Cardiac fibroblast (primary cell): ENCODE results near the gene LEMD1.
"Not testable (repeated sequence)": the region's sequence is repeated elsewhere in the genome, so short reads cannot be mapped to it uniquely, and the experiment has no call there.

Experiments
- DNase-seq, 2 donors: peaks; one replicate each; pipeline versions ENCODE4 v3.0.0 to v3.0.0-alpha.2; 2010; ENCODE audit warnings: low read depth in 2 of 2
- H3K4me3 ChIP-seq, 2 donors: replicated peaks in 1 of 2; 1 replicate in 1 of 2; 2 replicates in 1 of 2; pipeline ENCODE4 v1.5.1; 2011; ENCODE audit warnings: low read depth in 2 of 2, low read length in 2 of 2, mild to moderate bottlenecking in 2 of 2, moderate library complexity in 1 of 2
- TF ChIP-seq, protein P1 (sequence below): IDR thresholded peaks from one replicate; pipeline ENCODE4 v1.5.1; 2011; ENCODE audit warnings: low read depth, mild to moderate bottlenecking, low read length, inconsistent platforms

Gene LEMD1

DNA sequence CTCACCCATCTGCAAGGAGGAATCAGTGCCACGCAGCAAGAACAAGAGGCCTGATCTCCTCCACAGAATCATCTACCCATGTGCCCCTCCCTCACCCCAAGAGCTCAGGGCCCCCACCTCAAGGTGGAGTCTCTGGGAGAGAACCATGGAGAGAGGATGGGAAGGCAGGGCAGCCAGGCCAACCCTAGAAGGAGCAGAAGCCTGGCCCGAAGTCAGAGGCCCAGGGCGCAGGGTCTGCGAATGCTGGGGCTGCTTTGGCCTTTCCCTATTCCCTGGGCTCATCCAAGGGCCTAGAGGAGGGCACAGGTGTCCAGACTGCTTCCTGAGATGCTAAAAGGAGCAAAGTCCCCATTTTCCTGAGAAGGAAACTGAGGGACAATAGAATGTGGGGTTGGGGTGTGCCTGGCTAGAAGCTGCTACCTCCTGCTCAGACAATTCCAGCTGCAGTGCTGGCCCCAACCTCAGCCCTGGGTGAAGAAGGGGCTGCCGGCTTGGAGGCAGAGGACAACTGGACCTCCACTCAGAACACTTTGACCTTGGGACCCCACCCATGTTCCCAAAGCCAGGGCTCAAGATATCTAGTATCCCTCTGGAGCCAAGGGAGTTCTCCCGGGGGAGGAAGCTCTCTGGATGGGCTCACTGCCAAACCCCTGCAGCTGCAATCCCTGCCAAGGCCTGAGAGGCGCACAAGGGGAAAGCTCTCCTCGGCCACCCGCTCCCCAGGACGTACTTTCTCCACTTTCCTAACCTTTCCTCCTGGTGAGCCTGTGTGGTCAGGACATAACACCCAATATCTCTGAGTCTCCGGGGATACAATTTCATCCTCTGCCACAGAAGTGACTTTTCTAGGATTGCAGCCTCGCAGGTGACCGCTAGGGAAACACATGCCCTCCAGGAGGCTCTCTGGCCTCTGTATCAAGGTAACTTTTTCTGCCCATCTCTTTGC is 16.6 kb upstream of the LEMD1 start:
- DNase-seq = peak; percentile 81 to 88
- no peak overlapping the region for H3K4me3 ChIP-seq

DNA sequence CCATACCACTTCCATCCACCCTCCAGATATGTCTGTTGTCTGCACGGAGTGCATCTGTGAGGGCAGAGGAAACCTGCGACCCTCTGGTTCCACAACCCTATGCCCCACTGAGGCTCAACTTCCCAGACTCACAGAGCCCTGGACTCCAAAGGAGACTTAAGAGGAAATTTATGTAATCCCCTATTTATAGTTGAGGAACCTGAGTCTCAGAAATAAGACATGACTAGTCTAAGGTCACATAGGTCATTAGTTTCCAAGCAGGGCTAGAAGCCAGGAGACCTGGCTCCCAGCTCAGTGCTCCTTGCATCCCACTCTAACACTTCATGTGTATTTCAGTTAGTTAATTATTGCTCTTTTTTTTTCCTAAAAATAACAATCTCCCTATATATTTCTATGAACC is 15.7 kb upstream of the LEMD1 start:
- H3K4me3 ChIP-seq = no peak overlapping the region
- TF ChIP-seq, protein P1, sequence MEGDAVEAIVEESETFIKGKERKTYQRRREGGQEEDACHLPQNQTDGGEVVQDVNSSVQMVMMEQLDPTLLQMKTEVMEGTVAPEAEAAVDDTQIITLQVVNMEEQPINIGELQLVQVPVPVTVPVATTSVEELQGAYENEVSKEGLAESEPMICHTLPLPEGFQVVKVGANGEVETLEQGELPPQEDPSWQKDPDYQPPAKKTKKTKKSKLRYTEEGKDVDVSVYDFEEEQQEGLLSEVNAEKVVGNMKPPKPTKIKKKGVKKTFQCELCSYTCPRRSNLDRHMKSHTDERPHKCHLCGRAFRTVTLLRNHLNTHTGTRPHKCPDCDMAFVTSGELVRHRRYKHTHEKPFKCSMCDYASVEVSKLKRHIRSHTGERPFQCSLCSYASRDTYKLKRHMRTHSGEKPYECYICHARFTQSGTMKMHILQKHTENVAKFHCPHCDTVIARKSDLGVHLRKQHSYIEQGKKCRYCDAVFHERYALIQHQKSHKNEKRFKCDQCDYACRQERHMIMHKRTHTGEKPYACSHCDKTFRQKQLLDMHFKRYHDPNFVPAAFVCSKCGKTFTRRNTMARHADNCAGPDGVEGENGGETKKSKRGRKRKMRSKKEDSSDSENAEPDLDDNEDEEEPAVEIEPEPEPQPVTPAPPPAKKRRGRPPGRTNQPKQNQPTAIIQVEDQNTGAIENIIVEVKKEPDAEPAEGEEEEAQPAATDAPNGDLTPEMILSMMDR = no peak
- no peak for DNase-seq

More for the DNA sequence above, 16.6 kb upstream of the LEMD1 start:
- TF ChIP-seq, protein P1 = peak; percentile 83

DNA sequence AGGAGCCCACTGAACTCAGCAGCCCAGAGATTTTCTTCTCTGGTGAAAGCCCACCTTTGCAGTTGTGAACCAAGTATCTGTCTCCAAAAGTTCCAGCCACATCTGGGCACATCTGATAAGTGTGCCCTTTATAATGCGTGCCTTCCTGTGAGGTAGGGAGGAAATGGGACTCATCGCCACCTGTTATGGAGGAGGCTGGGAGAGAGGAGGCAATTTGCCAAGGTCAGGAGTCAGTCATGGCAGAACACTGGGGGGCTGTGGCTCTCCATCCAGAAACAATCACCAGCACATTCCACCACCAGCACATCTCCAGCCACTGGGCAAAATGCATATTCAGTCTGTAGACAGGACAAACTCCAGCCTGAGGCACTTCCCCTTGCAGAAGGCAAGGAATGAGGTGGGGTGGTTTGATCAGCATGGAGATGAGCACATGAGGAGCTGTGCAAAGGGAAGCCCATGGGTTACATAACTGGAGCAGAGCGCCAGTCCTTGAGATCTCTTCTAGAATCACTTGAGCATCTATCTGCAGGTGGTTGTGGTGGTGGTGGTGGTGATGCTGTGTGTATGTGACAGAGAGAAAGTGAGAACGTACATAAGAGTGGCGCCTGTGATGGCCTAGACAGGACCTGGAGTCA is 15.0 kb upstream of the LEMD1 start:
- no peak overlapping the region for H3K4me3 ChIP-seq
- TF ChIP-seq, protein P1 = no peak
- DNase-seq = no peak

DNA sequence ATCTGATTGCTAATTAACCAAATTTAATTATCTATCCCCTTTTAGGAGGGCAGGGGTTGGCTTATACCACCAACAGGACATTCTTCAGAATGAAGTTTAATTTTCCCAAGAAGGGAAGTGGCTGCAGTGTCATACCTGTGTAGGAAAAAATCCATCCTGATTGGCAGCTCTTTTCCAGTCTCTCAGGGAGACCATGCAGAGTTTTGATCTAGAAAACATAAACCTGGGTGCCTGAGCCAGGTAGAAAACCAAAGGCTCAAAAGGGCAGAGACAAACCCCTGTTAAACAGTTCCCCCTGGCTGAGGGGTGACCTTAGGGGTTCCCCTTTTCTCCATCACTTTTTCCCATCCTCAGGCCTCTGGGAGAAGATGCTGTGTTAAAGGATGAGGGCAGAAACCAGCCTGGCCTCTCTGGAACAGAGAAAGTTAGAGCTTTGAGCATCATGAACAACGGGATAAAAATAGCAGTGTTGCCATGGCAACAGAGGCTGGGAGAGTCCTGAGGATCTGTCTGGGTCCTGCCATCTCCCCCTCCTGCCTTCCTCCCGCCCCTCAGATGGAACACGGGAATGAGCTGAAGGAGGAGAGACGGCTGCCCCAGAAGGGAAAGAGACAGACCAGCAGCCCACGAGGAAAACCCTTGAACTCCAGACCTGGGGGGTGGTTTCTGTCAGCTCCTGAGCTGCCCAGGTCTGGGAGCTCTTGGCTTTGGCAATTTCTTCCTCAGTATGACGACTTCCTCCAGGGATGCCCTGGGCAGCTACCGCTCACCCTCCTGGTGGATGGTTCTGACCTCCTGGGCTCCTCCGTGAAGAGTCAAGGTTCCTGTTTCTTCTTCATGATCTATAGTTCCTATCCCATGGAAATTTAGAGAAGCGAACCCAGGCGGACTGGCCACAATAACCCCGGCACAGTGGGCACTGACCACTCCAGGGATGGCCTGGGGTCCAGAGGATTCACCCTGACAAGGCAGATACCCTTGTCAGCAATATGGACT is 14.0 kb upstream of the LEMD1 start:
- peak in 1 of 2 donors; percentile 29 for DNase-seq
- TF ChIP-seq, protein P1 = no peak
- no peak overlapping the region for H3K4me3 ChIP-seq

DNA sequence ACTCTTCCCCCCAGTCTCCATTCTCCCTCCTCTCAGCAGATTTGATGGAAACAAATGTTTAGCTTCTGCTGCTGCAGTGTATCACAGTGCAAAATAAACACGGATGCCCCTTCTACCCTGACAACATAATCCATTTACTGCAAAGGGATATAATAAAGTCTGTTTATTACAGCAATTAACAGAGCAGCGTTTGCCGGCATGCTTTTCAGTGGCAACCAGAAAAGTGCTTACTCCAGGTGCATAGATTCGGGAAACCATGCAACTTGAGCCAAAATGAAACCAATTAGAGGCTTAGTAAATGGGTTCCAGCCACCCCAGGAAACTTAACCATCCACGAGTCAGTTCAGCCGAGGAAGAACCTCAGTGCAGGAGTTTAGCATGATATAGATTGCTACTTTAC is 12.9 kb upstream of the LEMD1 start:
- H3K4me3 ChIP-seq = no peak overlapping the region
- TF ChIP-seq, protein P1 = no peak
- no peak for DNase-seq

DNA sequence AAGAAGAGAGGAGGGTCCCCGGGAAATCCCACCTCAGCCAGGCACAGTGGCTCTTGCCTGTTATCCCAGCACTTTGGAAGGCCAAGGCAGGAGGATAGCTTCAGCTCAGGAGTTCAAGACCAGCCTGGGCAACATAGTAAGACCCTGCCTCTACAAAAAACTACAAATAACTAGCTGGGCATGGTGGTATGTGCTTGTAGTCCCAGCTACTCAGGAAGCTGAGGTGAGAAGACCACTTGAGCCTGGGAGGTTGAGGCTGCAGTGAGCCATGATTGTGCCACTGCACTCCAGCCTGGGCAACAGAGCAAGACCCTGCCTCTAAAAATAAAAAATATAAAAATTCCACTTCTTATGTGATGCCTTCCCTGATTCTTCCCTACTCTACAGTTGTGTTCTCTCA is 10.8 kb upstream of the LEMD1 start:
- DNase-seq, H3K4me3 ChIP-seq: not testable (repeated sequence)
